ENCODE measurements around the gene ADGRD1. TPM values are rescaled to one million over a fixed set of nuclear protein-coding genes. Genes with fewer than 3 reads are reported as not detected.

ADGRD1 gene
- total and polyA plus RNA-seq, 4 donors, result 2.1 to 97.6 (median 31.0) TPM

GRCh38 chr12:130966443-130967030, 12.8 kb downstream of the ADGRD1 start:
- intact Hi-C loops (cut with DNase I), result no loop called here
- Histone ChIP-seq H3K4me1 (ENCODE audit: control insufficient read depth in 1 of 2, insufficient read depth in 2 of 2, low read length in 2 of 2) (no peaks in the 10 kb centered on the region), H3K27ac (ENCODE audit: low read depth in 1 of 2, low read length in 2 of 2) (no peak overlapping the region), H3K27me3 (ENCODE audit: control insufficient read depth in 1 of 2, insufficient read depth in 2 of 2, low read length in 1 of 2) (no peaks in the 10 kb centered on the region), H3K9me3 (ENCODE audit: control insufficient read depth, low read length) (no peaks in the 10 kb centered on the region), H3K4me3 (ENCODE audit: low read length in 2 of 2) (no peak overlapping the region), H3K36me3 (ENCODE audit: control insufficient read depth in 1 of 2, insufficient read depth in 2 of 2, low read length in 1 of 2) (no peaks in the 10 kb centered on the region)
- ATAC-seq (ENCODE audit: low FRiP score), result no peak
- no peak for DNase-seq
- 93 to 96% methylated on average over 15 of the region's 15 CpGs for WGBS, 2 donors

GRCh38 chr12:130967636-130968035, 13.9 kb downstream of the ADGRD1 start:
- DNase-seq, result no peak
- H3K27ac ChIP-seq (ENCODE audit: low read depth in 1 of 2, low read length in 2 of 2), result no peak overlapping the region
- WGBS, 2 donors, result 94 to 96% methylated on average over 16 of the region's 16 CpGs
- H3K9me3 ChIP-seq (ENCODE audit: control insufficient read depth, low read length), result no peaks in the 10 kb centered on the region
- H3K4me3 ChIP-seq (ENCODE audit: low read length in 2 of 2), result no peak overlapping the region
- no peaks in the 10 kb centered on the region for H3K27me3 ChIP-seq (ENCODE audit: control insufficient read depth in 1 of 2, insufficient read depth in 2 of 2, low read length in 1 of 2)
- intact Hi-C loops (cut with DNase I), result no loop called here
- no peak for ATAC-seq (ENCODE audit: low FRiP score)
- no peaks in the 10 kb centered on the region for H3K4me1 ChIP-seq (ENCODE audit: control insufficient read depth in 1 of 2, insufficient read depth in 2 of 2, low read length in 2 of 2)
- H3K36me3 ChIP-seq (ENCODE audit: control insufficient read depth in 1 of 2, insufficient read depth in 2 of 2, low read length in 1 of 2), result no peaks in the 10 kb centered on the region

DNA sequence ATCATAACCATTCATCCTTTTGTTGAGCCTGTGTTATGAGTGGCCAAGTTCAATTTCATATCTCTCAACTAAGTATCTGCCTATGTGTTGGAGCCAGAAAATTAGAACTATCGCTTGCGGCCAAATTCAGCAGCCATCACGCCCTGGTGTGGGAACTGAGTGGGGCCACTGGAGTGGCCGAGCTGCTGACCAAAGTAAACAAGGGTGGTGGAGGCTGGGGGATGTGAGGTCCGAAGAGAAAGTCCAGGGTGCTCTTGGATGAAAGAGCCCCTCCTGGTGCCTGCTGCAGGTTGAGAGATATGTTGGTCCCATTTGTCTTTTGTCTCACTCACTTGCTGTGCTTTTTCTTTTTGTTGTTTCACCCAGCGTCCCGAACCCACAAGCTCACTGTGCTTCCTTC, 14.9 kb downstream of the ADGRD1 start:
- Histone ChIP-seq H3K4me1 (ENCODE audit: control insufficient read depth in 1 of 2, insufficient read depth in 2 of 2, low read length in 2 of 2) (no peaks in the 10 kb centered on the region), H3K27ac (ENCODE audit: low read depth in 1 of 2, low read length in 2 of 2) (no peak overlapping the region), H3K4me3 (ENCODE audit: low read length in 2 of 2) (no peak overlapping the region), H3K36me3 (ENCODE audit: control insufficient read depth in 1 of 2, insufficient read depth in 2 of 2, low read length in 1 of 2) (no peaks in the 10 kb centered on the region), H3K27me3 (ENCODE audit: control insufficient read depth in 1 of 2, insufficient read depth in 2 of 2, low read length in 1 of 2) (no peaks in the 10 kb centered on the region), H3K9me3 (ENCODE audit: control insufficient read depth, low read length) (no peaks in the 10 kb centered on the region)
- ATAC-seq (ENCODE audit: low FRiP score) (no peak), DNase-seq (no peak)
- intact Hi-C loops (cut with DNase I), result no loop called here
- WGBS, 2 donors, result 93 to 95% methylated on average over 7 of the region's 7 CpGs

DNA sequence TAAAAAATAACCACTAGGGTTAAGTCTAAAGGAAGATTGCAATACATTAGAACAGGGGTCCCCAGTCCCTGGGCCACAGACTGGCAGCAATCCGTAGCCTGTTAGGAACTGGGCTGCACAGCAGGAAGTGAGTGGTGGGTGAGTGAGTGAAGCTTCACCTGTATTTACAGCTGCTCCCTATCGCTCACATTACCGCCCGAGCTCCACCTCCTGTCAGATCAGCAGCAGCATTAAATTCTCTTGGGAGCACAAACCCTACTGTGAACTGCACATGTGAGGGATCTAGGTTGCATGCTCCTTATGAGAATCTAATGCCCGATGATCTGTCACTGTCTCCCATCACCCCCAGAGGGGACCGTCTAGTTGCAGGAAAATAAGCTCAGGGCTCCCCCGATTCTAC, 15.5 kb downstream of the ADGRD1 start:
- WGBS, 2 donors, result 79 to 83% methylated on average over 7 of the region's 7 CpGs
- Histone ChIP-seq H3K9me3 (ENCODE audit: control insufficient read depth, low read length) (no peaks in the 10 kb centered on the region), H3K27me3 (ENCODE audit: control insufficient read depth in 1 of 2, insufficient read depth in 2 of 2, low read length in 1 of 2) (no peaks in the 10 kb centered on the region), H3K36me3 (ENCODE audit: control insufficient read depth in 1 of 2, insufficient read depth in 2 of 2, low read length in 1 of 2) (no peaks in the 10 kb centered on the region), H3K4me3 (ENCODE audit: low read length in 2 of 2) (no peak overlapping the region), H3K27ac (ENCODE audit: low read depth in 1 of 2, low read length in 2 of 2) (no peak overlapping the region), H3K4me1 (ENCODE audit: control insufficient read depth in 1 of 2, insufficient read depth in 2 of 2, low read length in 2 of 2) (no peaks in the 10 kb centered on the region)
- no peak for ATAC-seq (ENCODE audit: low FRiP score)
- no peak for DNase-seq
- intact Hi-C loops (cut with DNase I), result no loop called here

- no peaks in the 10 kb centered on the region for H3K27me3 ChIP-seq (ENCODE audit: control insufficient read depth in 1 of 2, insufficient read depth in 2 of 2, low read length in 1 of 2)
- no peak for DNase-seq
- no peak overlapping the region for H3K4me3 ChIP-seq (ENCODE audit: low read length in 2 of 2)
- WGBS, 2 donors, result 71 to 72% methylated on average over 15 of the region's 15 CpGs
- no peaks in the 10 kb centered on the region for H3K36me3 ChIP-seq (ENCODE audit: control insufficient read depth in 1 of 2, insufficient read depth in 2 of 2, low read length in 1 of 2)
- H3K4me1 ChIP-seq (ENCODE audit: control insufficient read depth in 1 of 2, insufficient read depth in 2 of 2, low read length in 2 of 2), result no peaks in the 10 kb centered on the region
- H3K27ac ChIP-seq (ENCODE audit: low read depth in 1 of 2, low read length in 2 of 2), result no peak overlapping the region
- no peaks in the 10 kb centered on the region for H3K9me3 ChIP-seq (ENCODE audit: control insufficient read depth, low read length)
- intact Hi-C loops (cut with DNase I), result no loop called here
- ATAC-seq (ENCODE audit: low FRiP score), result no peak
These were observed 16.6 kb downstream of the ADGRD1 start for GRCh38 chr12:130970165-130970907.

- WGBS, 2 donors, result 93 to 94% methylated on average over 10 of the region's 10 CpGs
- H3K36me3 ChIP-seq (ENCODE audit: control insufficient read depth in 1 of 2, insufficient read depth in 2 of 2, low read length in 1 of 2), result no peaks in the 10 kb centered on the region
- DNase-seq, result no peak
These were observed 17.2 kb downstream of the ADGRD1 start for GRCh38 chr12:130970908-130971233.

DNA sequence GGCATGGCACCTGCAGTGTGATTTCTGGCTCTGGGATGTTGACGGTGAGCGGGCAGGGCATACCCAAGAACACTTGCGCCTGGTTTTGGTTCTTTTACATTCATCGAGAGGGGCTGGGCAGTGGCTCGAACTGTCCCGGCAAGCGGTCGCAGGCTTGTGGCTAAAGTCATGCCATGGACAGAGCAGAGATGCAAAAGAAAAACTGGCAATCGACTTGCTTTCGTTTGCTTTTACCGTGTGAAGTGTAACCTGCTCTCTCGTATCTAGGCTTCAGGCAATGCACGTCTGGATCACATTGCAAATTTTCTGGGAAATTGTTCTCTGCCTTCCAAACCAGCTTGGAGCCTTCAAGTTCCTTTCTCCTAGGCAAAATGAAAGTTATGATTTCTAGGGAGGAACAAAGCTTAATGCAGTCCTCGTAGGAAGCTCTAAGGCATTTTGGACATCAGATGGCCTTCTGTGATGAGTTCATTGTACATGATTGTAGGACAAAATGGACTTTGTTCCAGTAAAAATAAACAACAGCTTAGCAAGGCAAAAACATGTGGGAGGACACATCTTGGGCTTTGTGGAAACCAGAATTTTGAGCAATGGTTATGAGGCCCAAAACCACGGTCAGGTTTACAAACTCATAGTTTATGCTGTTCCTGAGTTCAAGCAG, 18.3 kb downstream of the ADGRD1 start:
- whole genome bisulfite sequencing, 2 donors, result 86 to 87% methylated on average over 15 of the region's 15 CpGs
- Histone ChIP-seq H3K4me3 (ENCODE audit: low read length in 2 of 2) (no peak overlapping the region), H3K27ac (ENCODE audit: low read depth in 1 of 2, low read length in 2 of 2) (no peak overlapping the region), H3K9me3 (ENCODE audit: control insufficient read depth, low read length) (no peaks in the 10 kb centered on the region), H3K4me1 (ENCODE audit: control insufficient read depth in 1 of 2, insufficient read depth in 2 of 2, low read length in 2 of 2) (no peaks in the 10 kb centered on the region), H3K27me3 (ENCODE audit: control insufficient read depth in 1 of 2, insufficient read depth in 2 of 2, low read length in 1 of 2) (no peaks in the 10 kb centered on the region), H3K36me3 (ENCODE audit: control insufficient read depth in 1 of 2, insufficient read depth in 2 of 2, low read length in 1 of 2) (no peaks in the 10 kb centered on the region)
- intact Hi-C loops (cut with DNase I), result no loop called here
- DNase-seq (no peak), ATAC-seq (ENCODE audit: low FRiP score) (no peak)

More at GRCh38 chr12:130970908-130971233, 17.2 kb downstream of the ADGRD1 start:
- intact Hi-C loops (cut with DNase I), result no loop called here
- ATAC-seq (ENCODE audit: low FRiP score), result no peak
- Histone ChIP-seq H3K27me3 (ENCODE audit: control insufficient read depth in 1 of 2, insufficient read depth in 2 of 2, low read length in 1 of 2) (no peaks in the 10 kb centered on the region), H3K4me1 (ENCODE audit: control insufficient read depth in 1 of 2, insufficient read depth in 2 of 2, low read length in 2 of 2) (no peaks in the 10 kb centered on the region), H3K9me3 (ENCODE audit: control insufficient read depth, low read length) (no peaks in the 10 kb centered on the region), H3K4me3 (ENCODE audit: low read length in 2 of 2) (no peak overlapping the region), H3K27ac (ENCODE audit: low read depth in 1 of 2, low read length in 2 of 2) (no peak overlapping the region)

- H3K4me3 ChIP-seq (ENCODE audit: low read length in 2 of 2), result no peak overlapping the region
- H3K36me3 ChIP-seq (ENCODE audit: control insufficient read depth in 1 of 2, insufficient read depth in 2 of 2, low read length in 1 of 2), result no peaks in the 10 kb centered on the region
- no peak overlapping the region for H3K27ac ChIP-seq (ENCODE audit: low read depth in 1 of 2, low read length in 2 of 2)
- no peaks in the 10 kb centered on the region for H3K27me3 ChIP-seq (ENCODE audit: control insufficient read depth in 1 of 2, insufficient read depth in 2 of 2, low read length in 1 of 2)
- no peaks in the 10 kb centered on the region for H3K9me3 ChIP-seq (ENCODE audit: control insufficient read depth, low read length)
- no peaks in the 10 kb centered on the region for H3K4me1 ChIP-seq (ENCODE audit: control insufficient read depth in 1 of 2, insufficient read depth in 2 of 2, low read length in 2 of 2)
- intact Hi-C loops (cut with DNase I), result no loop called here
- ATAC-seq (ENCODE audit: low FRiP score) (no peak), DNase-seq (no peak)
- WGBS, 2 donors, result 86 to 90% methylated on average over 9 of the region's 9 CpGs
These were observed 18.9 kb downstream of the ADGRD1 start for GRCh38 chr12:130972586-130972950.

DNA sequence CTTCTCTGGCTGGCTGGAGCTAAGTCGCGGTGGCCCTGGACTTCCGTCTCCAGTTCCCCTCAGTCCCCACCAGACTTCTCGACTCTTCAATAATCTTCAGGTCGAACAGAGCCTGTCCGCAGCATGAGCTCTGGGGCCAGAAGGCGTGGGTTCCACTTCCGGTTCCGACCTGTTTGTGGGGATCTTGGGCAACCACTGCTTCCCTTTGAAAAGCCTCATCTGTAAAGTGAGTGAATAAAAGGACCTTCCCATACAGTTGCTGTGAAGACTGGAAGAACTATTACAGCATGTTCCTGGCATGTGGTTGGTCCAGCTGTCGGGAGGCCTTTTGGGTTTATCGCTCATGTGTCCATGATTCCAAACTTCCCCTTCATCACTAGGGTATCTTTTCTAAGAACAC, 19.4 kb downstream of the ADGRD1 start:
- H3K27me3 ChIP-seq (ENCODE audit: control insufficient read depth in 1 of 2, insufficient read depth in 2 of 2, low read length in 1 of 2), result no peaks in the 10 kb centered on the region
- no peak for DNase-seq
- no peak overlapping the region for H3K4me3 ChIP-seq (ENCODE audit: low read length in 2 of 2)
- intact Hi-C loops (cut with DNase I), result no loop called here
- H3K36me3 ChIP-seq (ENCODE audit: control insufficient read depth in 1 of 2, insufficient read depth in 2 of 2, low read length in 1 of 2), result no peaks in the 10 kb centered on the region
- H3K4me1 ChIP-seq (ENCODE audit: control insufficient read depth in 1 of 2, insufficient read depth in 2 of 2, low read length in 2 of 2), result no peaks in the 10 kb centered on the region
- ATAC-seq (ENCODE audit: low FRiP score), result no peak
- H3K27ac ChIP-seq (ENCODE audit: low read depth in 1 of 2, low read length in 2 of 2), result no peak overlapping the region
- WGBS, 2 donors, result 94 to 95% methylated on average over 11 of the region's 11 CpGs
- H3K9me3 ChIP-seq (ENCODE audit: control insufficient read depth, low read length), result no peaks in the 10 kb centered on the region

Measured in aorta (tissue), 5 donors.